HuH-7 (cell line): ENCODE data around the gene PTPRN2.

ENCODE experiments used
- DNase-seq: peaks from one replicate; pipeline ENCODE4 v3.0.0; 2011; ENCODE audit warnings: low spot score

Gene PTPRN2

DNA sequence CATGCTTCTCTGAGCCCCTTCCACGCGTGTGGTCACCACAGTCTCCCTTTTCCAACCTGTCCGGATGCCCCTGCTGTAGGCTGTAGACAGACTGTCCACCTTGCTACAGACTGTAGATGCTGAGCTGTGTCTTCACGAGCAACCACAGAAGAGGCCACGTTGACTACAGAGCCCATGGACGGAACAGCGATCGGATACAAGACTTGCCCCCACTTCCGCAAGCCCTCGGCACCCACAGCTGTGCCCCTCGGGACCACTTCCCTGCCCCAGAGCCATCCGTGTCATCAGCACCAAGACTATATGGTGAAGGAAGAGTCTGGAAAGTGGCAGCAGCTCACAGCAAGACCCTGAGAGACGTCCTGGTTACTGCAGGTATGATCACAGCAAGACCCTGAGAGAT is 759.4 kb downstream of the PTPRN2 start:
- no peak for DNase-seq

DNA sequence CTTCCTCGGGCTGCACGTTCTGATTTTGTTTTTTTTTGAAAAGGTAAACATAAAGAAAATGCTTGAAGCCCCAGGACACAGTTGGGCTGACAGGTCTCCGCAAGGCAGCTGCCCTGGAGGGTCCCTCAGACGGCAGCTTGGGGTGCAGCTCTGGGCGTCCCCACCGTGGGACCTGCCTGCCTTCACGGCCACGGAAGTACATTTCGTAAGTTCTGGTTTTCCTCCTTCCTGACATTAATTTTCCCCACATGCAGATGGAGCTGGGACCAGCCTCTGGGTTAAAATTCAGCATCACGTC is 759.8 kb downstream of the PTPRN2 start:
- DNase-seq: no peak

DNA sequence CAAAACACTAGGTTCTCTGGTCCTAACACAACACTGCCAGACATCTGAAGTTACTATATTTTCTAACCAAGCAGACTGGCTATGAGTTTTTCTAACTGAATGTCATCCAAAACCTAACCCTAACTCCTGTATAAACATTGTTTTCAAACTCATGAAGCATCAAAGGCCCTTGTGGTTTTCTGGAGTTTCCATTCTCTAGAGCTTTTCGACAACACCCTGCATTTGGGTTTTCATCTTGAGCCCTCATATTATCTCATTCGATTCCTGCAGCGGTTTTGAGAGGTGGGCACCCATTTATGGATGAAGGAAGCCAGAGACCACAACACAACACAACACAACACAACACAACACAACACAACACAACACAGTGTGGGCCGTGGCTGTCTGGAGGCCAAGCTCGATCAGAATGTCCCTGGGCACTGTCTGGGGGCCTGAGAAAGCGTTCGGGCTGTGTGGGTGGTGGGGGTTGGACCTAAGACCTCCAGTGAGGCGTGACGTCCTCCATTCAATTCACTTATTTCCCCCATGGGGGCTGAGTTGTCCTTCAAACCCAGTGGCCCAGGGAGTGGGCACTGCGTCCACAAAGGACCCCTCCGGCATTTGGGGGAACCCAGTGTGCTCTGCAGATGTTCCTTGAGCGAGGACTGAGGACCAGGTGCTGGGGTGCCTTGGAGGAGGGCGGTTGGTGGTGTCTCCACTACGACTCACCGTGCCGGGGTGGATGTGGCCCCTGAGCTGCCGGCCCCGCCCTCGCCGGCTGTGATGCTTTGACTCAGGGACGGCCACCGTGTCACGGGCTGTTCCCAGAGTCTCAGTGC is 760.4 kb downstream of the PTPRN2 start:
- DNase-seq: no peak

DNA sequence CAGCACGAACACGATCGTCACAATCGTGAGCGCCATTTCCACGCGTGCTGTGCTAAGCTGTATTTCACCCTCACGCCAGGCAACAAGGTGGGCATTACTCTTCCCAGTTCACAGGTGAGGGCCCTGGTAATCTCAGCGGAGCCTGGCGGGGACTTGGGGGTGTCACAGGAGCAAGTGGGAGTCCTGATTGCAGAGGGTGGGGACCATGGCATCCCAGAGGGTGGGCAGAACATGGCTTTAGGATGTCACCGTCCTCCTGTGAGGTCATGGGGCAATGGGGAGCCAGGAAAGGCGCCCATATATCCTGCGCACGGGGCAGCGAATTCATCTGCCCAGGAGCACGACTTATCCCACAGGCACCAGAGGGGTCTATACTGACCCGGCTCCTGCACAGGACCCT is 761.1 kb downstream of the PTPRN2 start:
- DNase-seq: no peak

DNA sequence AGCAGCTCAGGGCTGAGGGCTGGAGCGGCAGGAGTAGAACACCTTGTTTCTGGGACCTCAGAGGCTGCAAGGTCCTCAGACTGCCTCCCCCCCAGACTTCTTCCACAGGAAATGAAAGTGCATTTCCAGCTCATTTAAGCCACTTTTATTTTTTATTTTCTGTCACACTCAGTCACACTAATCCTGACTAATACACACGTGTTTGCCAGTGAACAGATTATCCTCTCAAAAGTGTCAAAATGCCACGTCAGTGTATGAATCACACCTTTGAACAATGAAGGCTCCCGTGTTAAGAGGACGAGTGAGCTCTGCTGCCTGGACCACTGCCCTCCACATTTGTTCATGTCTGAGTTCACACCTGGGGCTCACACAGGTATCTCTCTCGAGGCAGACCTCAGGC is 762.3 kb downstream of the PTPRN2 start:
- DNase-seq: no peak

DNA sequence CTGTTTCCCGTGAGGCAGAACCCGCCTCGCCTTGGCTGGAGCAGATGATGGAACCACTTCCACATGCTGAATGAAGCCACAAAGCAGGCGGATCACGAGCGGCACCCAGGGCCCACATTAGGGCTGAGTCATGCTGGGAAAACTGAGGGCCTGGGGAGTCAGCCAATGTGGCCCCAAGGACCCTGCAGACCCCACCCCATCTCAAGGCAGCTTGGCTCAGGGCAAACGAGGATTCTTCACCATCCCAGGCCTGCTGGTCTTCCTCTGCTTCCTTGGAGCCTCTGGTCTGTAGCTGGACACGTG is 762.9 kb downstream of the PTPRN2 start:
- no peak for DNase-seq

DNA sequence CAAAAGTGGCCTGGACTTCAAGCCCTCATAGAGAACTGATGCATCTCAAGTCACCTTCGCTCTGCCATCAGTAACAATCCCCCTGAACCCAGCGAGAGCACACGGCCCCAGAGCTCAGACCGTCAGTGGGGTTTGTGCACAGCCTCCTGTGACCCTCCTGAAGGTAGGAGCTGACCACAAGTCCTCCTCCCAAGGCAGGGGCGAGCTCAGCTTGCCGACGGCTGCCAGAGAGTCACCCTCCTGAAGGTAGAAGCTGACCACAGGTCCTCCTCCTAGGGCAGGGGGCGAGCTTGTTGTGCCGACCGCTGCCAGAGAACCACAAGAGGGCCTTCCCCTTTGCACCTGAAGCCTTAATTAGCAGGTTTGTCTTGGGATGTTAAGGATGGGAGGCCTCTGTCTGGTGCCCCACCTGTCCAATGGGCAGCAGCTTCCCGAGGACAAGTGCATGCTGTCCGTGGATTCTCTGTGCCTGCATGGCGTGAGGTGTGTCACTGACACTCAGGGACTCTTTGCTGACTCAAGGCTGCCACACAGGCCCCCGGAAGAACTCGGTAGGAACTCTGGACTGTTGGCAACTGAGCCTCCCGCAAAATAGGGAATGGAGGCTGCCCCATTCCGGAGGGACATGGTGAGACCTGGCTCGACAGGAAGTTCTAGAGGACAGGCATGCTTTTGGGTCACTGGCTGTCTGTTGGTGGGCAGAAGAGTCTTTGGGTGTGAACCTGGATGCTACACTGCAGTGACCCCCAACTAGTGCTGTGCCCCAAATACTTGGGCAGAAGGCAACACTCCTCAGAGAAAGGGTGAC is 763.4 kb downstream of the PTPRN2 start:
- no peak for DNase-seq

DNA sequence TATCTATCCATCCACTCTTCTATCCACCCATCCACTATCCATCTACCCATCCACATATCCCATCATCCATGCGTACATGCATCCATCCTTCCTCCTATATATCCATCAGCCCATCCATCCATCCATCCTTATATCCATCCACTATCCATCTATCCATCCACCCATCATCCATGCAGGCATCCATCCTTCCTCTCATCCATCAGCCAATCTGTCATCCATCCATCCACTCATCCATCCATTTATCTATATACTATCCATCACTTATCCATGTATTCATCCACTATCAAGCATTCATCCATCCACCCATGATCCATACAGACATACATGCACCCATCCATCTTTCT is 765.0 kb downstream of the PTPRN2 start:
- no peak for DNase-seq

DNA sequence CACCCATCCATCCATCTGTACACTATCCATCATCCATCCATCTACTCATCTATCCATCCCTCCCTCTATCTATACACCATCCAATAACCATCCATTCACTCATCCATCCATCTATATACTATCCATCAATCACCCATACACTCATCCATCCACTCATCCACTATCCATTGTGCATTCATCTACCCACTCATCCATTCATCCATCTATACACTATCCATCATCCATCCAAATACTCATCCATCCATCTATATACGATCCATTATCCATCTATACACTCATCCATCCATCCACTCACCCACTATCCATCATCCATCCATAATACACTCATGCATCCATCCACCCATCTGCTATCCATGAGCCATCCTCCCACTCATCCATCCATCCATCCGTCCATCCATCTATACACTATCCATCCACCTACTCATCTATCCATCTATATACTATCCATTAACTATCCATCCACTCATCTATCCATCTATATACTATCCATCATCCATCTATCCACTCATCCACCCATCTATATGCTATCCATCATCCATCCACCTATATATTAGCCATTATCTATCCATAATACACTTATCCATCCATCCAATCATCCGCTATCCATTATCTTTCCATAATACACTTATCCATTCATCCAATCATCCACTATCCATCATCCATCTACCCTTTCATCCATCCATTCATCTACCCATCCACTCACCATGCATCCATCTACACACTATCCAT is 765.5 kb downstream of the PTPRN2 start:
- DNase-seq: no peak

DNA sequence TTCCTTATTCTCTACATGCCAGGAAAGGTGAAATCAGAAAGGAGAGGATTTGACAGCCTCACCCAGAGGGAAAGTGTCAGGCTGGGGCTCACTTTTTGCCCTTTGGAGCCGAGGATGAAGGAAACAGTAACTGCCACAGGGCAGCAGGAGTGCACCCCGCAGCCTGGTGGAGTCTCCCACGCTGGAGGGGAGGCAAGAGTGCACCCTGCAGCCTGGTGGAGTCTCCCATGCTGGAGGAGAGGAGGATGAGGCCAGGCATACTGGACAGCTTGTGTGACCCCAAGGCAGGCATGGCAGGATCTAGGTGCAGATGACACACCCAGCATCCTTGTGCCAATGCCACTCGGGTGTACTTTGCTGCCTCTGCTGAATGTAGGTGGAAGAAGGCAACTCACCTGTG is 766.8 kb downstream of the PTPRN2 start:
- DNase-seq: no peak

DNA sequence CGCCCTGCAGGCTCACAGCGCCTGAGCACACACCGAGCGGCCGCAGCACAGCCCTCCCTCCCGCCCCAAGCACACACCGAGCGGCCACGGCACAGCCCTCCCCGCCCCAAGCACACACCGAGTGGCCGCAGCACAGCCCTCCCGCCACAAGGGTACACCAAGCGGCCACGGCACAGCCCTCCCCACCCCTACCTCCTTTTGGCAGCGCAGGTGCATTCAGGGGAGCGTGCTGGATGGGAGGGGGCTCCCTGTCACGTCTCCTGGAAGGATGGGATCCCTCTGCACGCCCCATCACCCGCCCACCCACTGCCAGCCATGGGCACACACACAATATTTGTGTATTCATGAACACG is 768.2 kb downstream of the PTPRN2 start:
- no peak for DNase-seq

DNA sequence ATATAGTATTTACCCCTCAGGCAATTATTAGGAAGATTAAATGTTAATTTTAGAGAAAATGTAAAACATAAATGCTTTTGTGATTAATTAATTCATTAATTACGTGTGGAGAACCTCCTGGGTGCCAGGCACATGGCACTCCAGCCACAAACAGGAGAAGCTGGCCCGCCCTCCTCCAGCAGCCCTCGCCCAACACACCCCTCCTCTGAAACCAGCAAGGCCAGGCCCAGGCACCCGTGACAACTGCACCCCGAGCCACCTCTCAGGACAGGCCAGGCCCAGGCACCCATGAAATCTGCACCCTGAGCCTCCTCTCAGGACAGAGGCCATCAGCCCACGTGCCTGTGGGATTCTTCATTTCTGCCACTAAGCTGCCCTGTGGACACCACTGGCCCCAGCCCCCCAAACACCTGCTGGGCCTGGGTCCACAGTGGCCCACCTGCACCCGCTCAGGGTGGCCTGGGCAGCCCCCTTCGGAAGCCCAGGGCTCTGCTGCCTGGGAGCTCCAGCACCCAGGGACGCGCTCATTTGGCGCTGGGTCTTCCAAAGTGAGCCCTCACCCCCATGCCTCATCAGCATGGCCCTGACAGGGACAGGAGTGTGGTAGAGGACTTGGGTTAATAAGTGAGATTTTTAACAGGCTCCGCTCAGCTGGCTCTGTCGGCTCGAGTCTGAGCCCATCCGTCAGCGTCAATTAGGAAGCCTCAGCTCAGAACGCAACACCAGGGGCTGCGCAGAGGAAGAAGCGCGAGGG is 768.7 kb downstream of the PTPRN2 start:
- DNase-seq: no peak

DNA sequence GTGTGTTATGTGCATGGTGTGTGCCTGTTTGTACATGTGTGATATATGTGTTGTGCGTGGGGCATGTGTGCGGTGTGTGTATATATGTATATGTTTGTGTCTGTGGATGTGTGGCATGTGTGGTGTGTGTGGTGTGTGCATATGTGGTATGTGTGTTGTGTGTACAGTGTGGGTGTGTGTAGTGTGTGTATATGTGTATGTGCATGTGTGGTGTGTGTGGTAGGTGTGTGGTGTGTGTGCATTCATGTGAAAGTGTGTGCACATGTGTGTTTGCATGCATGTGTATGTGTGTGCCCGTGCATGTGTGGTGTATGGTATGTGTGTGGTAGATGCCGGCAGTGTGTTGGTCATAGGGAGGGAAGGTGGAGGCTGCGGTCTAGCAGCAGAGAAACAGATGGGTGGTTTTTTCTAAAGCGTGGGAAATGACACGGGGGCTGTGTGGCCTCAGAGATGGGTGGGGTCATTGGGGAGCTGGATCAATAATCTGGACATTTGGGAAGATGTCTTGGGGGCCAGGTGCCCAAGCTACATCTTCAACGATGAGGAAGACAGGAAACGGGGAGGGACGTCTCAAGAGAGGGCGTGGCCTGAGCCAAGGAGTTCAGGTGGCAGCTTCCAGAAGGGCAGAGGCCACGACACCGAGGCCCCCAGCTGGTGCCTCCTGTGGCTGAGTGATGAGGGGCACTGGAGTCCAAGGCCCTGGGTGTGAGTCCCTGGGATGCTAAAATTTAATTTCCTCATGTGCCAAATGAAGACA is 769.5 kb downstream of the PTPRN2 start:
- no peak for DNase-seq

DNA sequence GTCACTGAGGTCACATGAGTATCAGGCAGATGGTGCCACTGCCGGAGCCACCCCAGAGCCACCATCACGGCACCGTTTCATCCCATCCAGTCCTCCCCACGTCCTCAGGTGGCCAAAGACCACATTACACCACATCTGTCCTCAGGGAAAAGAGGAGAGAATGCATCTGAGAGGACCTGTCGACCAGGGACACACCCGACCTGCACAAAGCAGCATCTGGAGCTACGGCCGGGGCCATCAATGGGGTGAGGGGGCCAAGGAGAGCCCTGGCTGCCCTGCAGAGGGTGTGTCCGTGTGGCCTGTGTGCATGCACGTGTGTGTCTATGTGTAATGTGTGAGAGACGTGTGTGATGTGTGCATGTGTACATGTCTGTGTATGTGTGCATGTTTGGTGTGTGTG is 770.2 kb downstream of the PTPRN2 start:
- no peak for DNase-seq

DNA sequence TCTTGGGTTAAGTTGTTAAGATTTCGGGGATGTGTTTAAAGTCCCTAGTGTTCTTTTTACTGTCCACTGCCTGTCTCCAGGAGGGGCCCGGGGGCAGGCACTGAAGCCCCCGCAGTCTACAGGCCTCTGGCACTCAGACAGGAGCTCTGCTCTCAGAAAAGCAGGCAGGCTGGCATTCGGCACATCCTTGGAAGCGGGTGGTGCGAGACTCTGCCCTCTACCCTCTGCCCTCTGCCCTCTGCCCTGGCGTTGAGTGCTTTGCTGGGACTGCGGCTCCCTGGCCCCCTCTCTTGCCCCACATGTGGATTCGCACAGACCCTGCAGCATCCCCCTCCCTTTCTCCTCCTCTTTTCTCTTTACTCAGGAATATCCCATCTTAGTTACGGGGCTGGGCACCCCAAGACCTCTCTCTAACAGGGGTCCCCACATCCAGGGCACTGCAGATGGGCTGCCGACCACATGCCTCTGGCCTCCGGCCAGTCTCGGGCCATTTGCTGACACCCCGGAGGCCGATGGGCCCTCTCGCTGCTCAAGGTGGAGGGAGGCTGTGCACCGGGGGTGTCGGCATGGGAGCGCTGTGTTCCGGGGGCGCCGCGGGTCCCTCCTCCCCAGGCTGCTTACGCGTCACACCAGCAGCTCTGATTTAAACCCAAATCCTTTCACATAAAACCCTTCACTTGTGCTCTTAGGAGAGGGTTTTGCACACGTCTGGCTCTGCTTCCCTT is 770.9 kb downstream of the PTPRN2 start:
- DNase-seq: no peak

DNA sequence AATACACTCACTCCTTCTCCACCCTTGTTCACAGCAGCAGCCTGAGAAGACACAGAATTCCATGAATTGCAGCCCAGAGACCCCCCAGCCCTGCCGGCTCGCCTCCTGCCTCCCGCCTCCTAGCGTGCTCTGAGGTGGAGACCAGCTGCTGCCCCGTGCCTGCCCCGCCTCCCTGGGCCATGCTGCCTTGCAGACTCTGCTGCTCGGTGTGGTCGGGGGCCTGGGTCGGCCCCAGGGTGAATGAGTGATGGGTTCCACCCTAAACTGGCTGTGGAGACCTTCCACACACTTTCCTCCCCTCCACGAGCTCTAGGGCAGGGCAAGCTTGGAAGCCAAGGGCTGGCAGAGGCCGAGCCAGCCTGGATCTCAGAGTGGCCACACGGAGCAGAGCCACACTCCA is 771.5 kb downstream of the PTPRN2 start:
- no peak for DNase-seq

DNA sequence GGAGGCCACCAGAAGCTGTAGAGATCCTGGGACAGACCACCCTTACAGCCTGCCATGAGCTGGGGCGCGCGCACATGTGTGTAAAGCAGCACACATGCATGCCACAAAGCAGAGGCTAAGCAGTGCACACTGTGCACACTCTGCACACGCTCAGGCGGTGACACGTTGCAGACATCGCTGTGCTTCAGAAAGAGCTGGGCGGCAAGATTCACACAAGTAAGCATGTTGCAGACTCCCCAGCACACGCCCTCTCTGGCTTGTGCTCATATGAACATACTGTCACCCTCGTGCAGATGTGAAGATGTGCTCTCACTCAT is 772.0 kb downstream of the PTPRN2 start:
- DNase-seq: no peak

DNA sequence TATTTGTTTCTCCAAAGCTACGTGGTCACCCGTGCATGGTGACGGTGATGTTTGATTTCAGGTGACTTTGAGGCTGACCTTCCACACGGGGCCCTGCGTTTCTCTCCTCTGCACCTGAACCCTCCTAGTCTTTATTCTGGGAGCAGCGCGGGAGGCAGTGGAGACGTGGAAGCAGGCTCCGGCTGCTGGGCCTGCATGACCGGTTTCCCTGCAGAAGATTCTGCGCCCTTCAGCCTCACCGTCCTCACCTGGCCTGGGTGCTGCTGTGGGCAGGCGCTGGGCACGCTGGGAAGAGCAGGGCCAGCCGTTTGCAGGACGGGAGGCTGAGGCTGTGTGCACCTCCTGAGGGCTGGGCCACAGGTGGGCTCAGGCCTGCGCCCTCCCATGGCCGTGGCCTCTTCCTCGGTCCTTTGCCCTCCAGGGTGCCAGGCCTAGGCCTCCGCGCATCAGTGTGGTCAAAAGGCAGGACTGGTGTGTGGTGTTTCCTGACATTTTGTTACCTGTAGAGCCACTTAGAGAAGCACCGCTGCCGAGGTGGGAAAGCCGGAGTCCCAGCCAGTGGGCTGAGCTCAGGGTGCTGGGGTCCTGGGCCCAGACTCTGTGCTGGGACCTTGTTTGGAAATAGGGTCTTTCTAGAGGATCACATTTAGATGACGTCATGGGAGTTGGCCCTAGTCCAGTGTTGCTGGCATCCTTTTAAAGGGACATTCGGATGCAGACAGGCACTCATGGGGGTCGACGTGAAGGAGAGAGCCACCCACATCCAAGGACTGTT is 772.5 kb downstream of the PTPRN2 start:
- DNase-seq: no peak

DNA sequence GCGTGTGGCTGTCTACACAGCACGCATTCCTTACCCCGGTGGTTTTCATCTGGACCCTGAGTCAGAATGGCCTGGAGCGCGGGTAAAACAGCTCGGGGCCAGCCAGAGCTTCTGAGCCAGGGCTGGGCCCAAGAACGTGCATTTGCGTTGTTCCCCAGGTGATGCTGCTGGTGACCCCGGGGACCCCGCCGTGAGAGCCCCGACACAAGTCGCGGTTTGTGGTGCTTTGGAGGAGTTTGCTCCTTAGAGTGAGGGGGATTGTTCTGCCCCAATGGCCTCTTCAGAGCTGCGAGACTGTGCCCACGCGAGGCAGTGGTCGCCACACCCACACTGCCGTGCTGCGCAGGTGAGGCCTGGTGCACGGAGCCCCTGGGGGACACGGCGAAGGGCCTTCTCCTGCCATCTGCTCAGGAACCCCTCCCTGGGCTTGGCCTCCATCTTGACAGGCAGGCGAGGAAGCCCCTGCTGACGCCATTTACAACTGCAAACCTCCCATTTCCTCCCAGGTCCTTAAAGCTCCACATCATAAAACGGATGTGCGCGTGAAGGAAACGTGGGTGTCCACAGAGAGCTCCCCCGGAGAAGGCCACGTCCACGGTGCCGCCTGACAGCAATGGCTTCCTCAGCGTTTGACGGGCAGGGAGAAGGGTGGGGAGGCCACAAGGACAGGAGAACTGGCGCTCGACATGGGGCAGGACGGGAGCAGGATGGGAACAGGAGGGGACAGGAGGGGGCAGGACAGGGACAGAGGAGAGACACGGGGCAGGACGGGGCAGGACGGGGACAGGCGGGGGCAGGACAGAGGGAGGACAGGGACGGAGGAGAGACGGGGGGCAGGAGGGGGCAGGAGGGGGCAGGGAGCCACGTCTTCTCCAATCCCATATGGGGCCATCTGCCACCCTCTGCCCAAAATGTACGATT is 773.6 kb downstream of the PTPRN2 start:
- no peak for DNase-seq

DNA sequence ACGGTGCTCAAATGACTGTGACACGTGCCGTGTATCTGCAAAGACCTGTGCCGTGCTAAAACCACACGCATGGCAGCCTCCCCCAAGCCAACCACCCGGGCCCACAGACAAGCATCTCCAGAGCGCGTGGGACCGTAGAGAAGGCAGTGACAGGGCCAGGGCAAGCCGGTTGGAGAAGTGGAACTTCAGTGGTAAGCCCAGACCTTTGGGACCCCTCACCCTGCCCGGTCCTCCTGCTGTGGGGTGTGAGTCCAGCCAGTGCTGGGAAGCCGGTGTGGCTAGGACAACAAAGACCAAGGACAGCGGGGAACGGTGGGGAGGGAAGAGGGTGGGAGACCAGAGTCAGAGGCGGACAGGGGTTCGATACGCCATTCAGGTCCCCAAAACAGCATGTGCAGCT is 774.6 kb downstream of the PTPRN2 start:
- no peak for DNase-seq
